ENCODE measurements around the gene RPL9.

- TF ChIP-seq EP300 (IDR thresholded peaks at IDR 0.05) = no peak
- TF ChIP-seq CTCF (IDR thresholded peaks at IDR 0.05) = no peak
- TF ChIP-seq POLR2AphosphoS5 (IDR thresholded peaks at IDR 0.05) = no peak
Measured at GRCh38 chr4:39466747-39467146, 8.0 kb upstream of the RPL9 start.

Data from suprapubic skin (tissue), 4 donors.